Measurements from ENCODE around the gene LTB.

LTB gene

GRCh38 chr6:31582230-31582643, at the start of gene LTB:
TSS of gene LTB (minus strand) at chr6:31582424. CDS start at chr6:31582417, 7 bp downstream.
- Histone ChIP-seq H3K9me3 (ENCODE audit: control insufficient read depth, low read length) (no peaks in the 10 kb centered on the region), H3K4me1 (ENCODE audit: control insufficient read depth, insufficient read depth, low read length) (peaks cover 11% of the 10 kb centered on the region), H3K9ac (ENCODE audit: low read length) (peak within 1 kb of the TSS; percentile 87), H3K27me3 (ENCODE audit: control insufficient read depth, insufficient read depth, low read length) (peaks cover 32% of the 10 kb centered on the region), H3K4me3 (ENCODE audit: low read length) (peak within 1 kb of the TSS; percentile 82), H3K36me3 (ENCODE audit: control insufficient read depth, insufficient read depth, low read length) (no peaks in the 10 kb centered on the region)

- H3K9ac ChIP-seq (ENCODE audit: low read length): no peak overlapping the region
- H3K4me3 ChIP-seq (ENCODE audit: low read length): no peak overlapping the region
- no peaks in the 10 kb centered on the region for H3K4me1 ChIP-seq (ENCODE audit: control insufficient read depth, insufficient read depth, low read length)
- H3K36me3 ChIP-seq (ENCODE audit: control insufficient read depth, insufficient read depth, low read length): peaks cover 20% of the 10 kb centered on the region
- no peaks in the 10 kb centered on the region for H3K9me3 ChIP-seq (ENCODE audit: control insufficient read depth, low read length)
- no peaks in the 10 kb centered on the region for H3K27me3 ChIP-seq (ENCODE audit: control insufficient read depth, insufficient read depth, low read length)
These were observed 49.6 kb upstream of the LTB start for GRCh38 chr6:31631681-31632278.

GRCh38 chr6:31631209-31631608, 49.0 kb upstream of the LTB start:
- Histone ChIP-seq H3K4me3 (ENCODE audit: low read length) (no peak overlapping the region), H3K27me3 (ENCODE audit: control insufficient read depth, insufficient read depth, low read length) (no peaks in the 10 kb centered on the region), H3K36me3 (ENCODE audit: control insufficient read depth, insufficient read depth, low read length) (peaks cover 25% of the 10 kb centered on the region), H3K9ac (ENCODE audit: low read length) (no peak overlapping the region), H3K4me1 (ENCODE audit: control insufficient read depth, insufficient read depth, low read length) (no peaks in the 10 kb centered on the region), H3K9me3 (ENCODE audit: control insufficient read depth, low read length) (no peaks in the 10 kb centered on the region)

GRCh38 chr6:31630177-31630934, 48.1 kb upstream of the LTB start:
- Histone ChIP-seq H3K9ac (ENCODE audit: low read length) (no peak overlapping the region), H3K9me3 (ENCODE audit: control insufficient read depth, low read length) (no peaks in the 10 kb centered on the region), H3K4me1 (ENCODE audit: control insufficient read depth, insufficient read depth, low read length) (no peaks in the 10 kb centered on the region), H3K36me3 (ENCODE audit: control insufficient read depth, insufficient read depth, low read length) (peaks cover 29% of the 10 kb centered on the region), H3K27me3 (ENCODE audit: control insufficient read depth, insufficient read depth, low read length) (no peaks in the 10 kb centered on the region), H3K4me3 (ENCODE audit: low read length) (no peak overlapping the region)

GRCh38 chr6:31629014-31629413, 46.8 kb upstream of the LTB start:
- H3K4me3 ChIP-seq (ENCODE audit: low read length): no peak overlapping the region
- H3K27me3 ChIP-seq (ENCODE audit: control insufficient read depth, insufficient read depth, low read length): no peaks in the 10 kb centered on the region
- H3K36me3 ChIP-seq (ENCODE audit: control insufficient read depth, insufficient read depth, low read length): peaks cover 33% of the 10 kb centered on the region
- H3K4me1 ChIP-seq (ENCODE audit: control insufficient read depth, insufficient read depth, low read length): no peaks in the 10 kb centered on the region
- no peak overlapping the region for H3K9ac ChIP-seq (ENCODE audit: low read length)
- no peaks in the 10 kb centered on the region for H3K9me3 ChIP-seq (ENCODE audit: control insufficient read depth, low read length)

GRCh38 chr6:31627690-31628287, 45.6 kb upstream of the LTB start:
- H3K36me3 ChIP-seq (ENCODE audit: control insufficient read depth, insufficient read depth, low read length): peaks cover 33% of the 10 kb centered on the region
- H3K4me1 ChIP-seq (ENCODE audit: control insufficient read depth, insufficient read depth, low read length): peaks cover 2% of the 10 kb centered on the region
- no peak overlapping the region for H3K9ac ChIP-seq (ENCODE audit: low read length)
- H3K27me3 ChIP-seq (ENCODE audit: control insufficient read depth, insufficient read depth, low read length): no peaks in the 10 kb centered on the region
- H3K4me3 ChIP-seq (ENCODE audit: low read length): no peak overlapping the region
- H3K9me3 ChIP-seq (ENCODE audit: control insufficient read depth, low read length): no peaks in the 10 kb centered on the region

GRCh38 chr6:31626952-31627351, 44.7 kb upstream of the LTB start:
- Histone ChIP-seq H3K36me3 (ENCODE audit: control insufficient read depth, insufficient read depth, low read length) (peaks cover 30% of the 10 kb centered on the region), H3K9me3 (ENCODE audit: control insufficient read depth, low read length) (no peaks in the 10 kb centered on the region), H3K4me1 (ENCODE audit: control insufficient read depth, insufficient read depth, low read length) (peaks cover 10% of the 10 kb centered on the region), H3K9ac (ENCODE audit: low read length) (no peak overlapping the region), H3K4me3 (ENCODE audit: low read length) (no peak overlapping the region), H3K27me3 (ENCODE audit: control insufficient read depth, insufficient read depth, low read length) (no peaks in the 10 kb centered on the region)

- H3K9ac ChIP-seq (ENCODE audit: low read length): no peak overlapping the region
- H3K4me3 ChIP-seq (ENCODE audit: low read length): no peak overlapping the region
- H3K9me3 ChIP-seq (ENCODE audit: control insufficient read depth, low read length): no peaks in the 10 kb centered on the region
- H3K27me3 ChIP-seq (ENCODE audit: control insufficient read depth, insufficient read depth, low read length): no peaks in the 10 kb centered on the region
- H3K4me1 ChIP-seq (ENCODE audit: control insufficient read depth, insufficient read depth, low read length): peaks cover 19% of the 10 kb centered on the region
- H3K36me3 ChIP-seq (ENCODE audit: control insufficient read depth, insufficient read depth, low read length): peaks cover 21% of the 10 kb centered on the region
These were observed 41.8 kb upstream of the LTB start for GRCh38 chr6:31624070-31624469.

- Histone ChIP-seq H3K9ac (ENCODE audit: low read length) (peak overlapping the region; percentile 98), H3K9me3 (ENCODE audit: control insufficient read depth, low read length) (no peaks in the 10 kb centered on the region), H3K36me3 (ENCODE audit: control insufficient read depth, insufficient read depth, low read length) (peaks cover 17% of the 10 kb centered on the region), H3K27me3 (ENCODE audit: control insufficient read depth, insufficient read depth, low read length) (no peaks in the 10 kb centered on the region), H3K4me1 (ENCODE audit: control insufficient read depth, insufficient read depth, low read length) (peaks cover 19% of the 10 kb centered on the region), H3K4me3 (ENCODE audit: low read length) (no peak overlapping the region)
These were observed 40.5 kb upstream of the LTB start for GRCh38 chr6:31622684-31623091.

- H3K9ac ChIP-seq (ENCODE audit: low read length): peak overlapping the region; percentile 98
- H3K27me3 ChIP-seq (ENCODE audit: control insufficient read depth, insufficient read depth, low read length): no peaks in the 10 kb centered on the region
- H3K4me3 ChIP-seq (ENCODE audit: low read length): peak overlapping the region; percentile 82
- peaks cover 13% of the 10 kb centered on the region for H3K36me3 ChIP-seq (ENCODE audit: control insufficient read depth, insufficient read depth, low read length)
- H3K9me3 ChIP-seq (ENCODE audit: control insufficient read depth, low read length): no peaks in the 10 kb centered on the region
- peaks cover 19% of the 10 kb centered on the region for H3K4me1 ChIP-seq (ENCODE audit: control insufficient read depth, insufficient read depth, low read length)
These were observed 39.8 kb upstream of the LTB start for GRCh38 chr6:31621991-31622390.

- Histone ChIP-seq H3K27me3 (ENCODE audit: control insufficient read depth, insufficient read depth, low read length) (no peaks in the 10 kb centered on the region), H3K9me3 (ENCODE audit: control insufficient read depth, low read length) (no peaks in the 10 kb centered on the region), H3K36me3 (ENCODE audit: control insufficient read depth, insufficient read depth, low read length) (peaks cover 10% of the 10 kb centered on the region), H3K9ac (ENCODE audit: low read length) (peak overlapping the region; percentile 98), H3K4me3 (ENCODE audit: low read length) (peak overlapping the region; percentile 82), H3K4me1 (ENCODE audit: control insufficient read depth, insufficient read depth, low read length) (peaks cover 19% of the 10 kb centered on the region)
These were observed 39.2 kb upstream of the LTB start for GRCh38 chr6:31621320-31621939.
